ENCODE measurements around the gene RSAD2. TPM values are rescaled to one million over a fixed set of nuclear protein-coding genes. Genes with fewer than 3 reads are reported as not detected.

RSAD2 gene
- total and polyA plus RNA-seq, 2 donors (not counting 1 experiment from before 2014, with no cell fraction given) = 0.81 to 1.5 TPM

GRCh38 chr2:6860296-6860695 lies 17.3 kb upstream of the RSAD2 start:
- 100% methylated on average over 1 of the region's 3 CpGs for WGBS (ENCODE audit: insufficient coverage)
- H3K9me3 ChIP-seq (ENCODE audit: control extremely low read depth in 1 of 3, control insufficient read depth in 2 of 3, insufficient read depth in 1 of 3, low read length in 2 of 3) = peaks cover 0 to 14% (median 9%) of the 10 kb centered on the region in 3 donors
- no peak overlapping the region for H3K27ac ChIP-seq (ENCODE audit: low read length in 2 of 2)
- H3K4me3 ChIP-seq (ENCODE audit: control extremely low read depth in 1 of 5, extremely low read depth in 1 of 5, insufficient read depth in 1 of 5, low read depth in 2 of 5, low read length in 4 of 5) = no peak overlapping the region
- no peaks in the 10 kb centered on the region for H4K20me1 ChIP-seq (ENCODE audit: control insufficient read depth, insufficient read depth, low read length, poor library complexity, severe bottlenecking)
- H2AFZ ChIP-seq (ENCODE audit: insufficient read depth, low read depth, low read length, poor library complexity, severe bottlenecking) = no peak overlapping the region
- TF ChIP-seq EZH2 (IDR thresholded peaks at IDR 0.05; ENCODE audit: borderline replicate concordance, insufficient read depth, low read depth, low read length, poor library complexity, severe bottlenecking) = no peak
- H3K4me2 ChIP-seq (replicated peaks; ENCODE audit: low read depth, low read length, poor library complexity, severe bottlenecking) = no peak overlapping the region
- H3K4me1 ChIP-seq (ENCODE audit: control insufficient read depth in 2 of 2, insufficient read depth in 2 of 2, low read length in 2 of 2) = peaks cover 3 to 7% of the 10 kb centered on the region in 2 donors
- H3K79me2 ChIP-seq (ENCODE audit: control insufficient read depth, insufficient read depth, low read length) = no peaks in the 10 kb centered on the region
- peaks cover 6% of the 10 kb centered on the region for H3K4me1 Mint-ChIP-seq
- no peaks in the 10 kb centered on the region for H3K27me3 ChIP-seq (replicated peaks in 1 of 4; ENCODE audit: control extremely low read depth in 1 of 4, control insufficient read depth in 3 of 4, insufficient read depth in 4 of 4, low read length in 3 of 4)
- DNase-seq = no peak
- H3K4me3 Mint-ChIP-seq = no peak overlapping the region
- no peaks in the 10 kb centered on the region for H3K36me3 ChIP-seq (replicated peaks in 1 of 2; ENCODE audit: control extremely low read depth in 1 of 2, control insufficient read depth in 1 of 2, extremely low read depth in 1 of 2, insufficient read depth in 2 of 2, low read length in 1 of 2)
- CTCF ChIA-PET = no interaction called here
- no peak for ATAC-seq (ENCODE audit: low read depth)
- no peaks in the 10 kb centered on the region for H3K27me3 Mint-ChIP-seq
- no peak overlapping the region for H3K9ac ChIP-seq (ENCODE audit: low read length)
- no peak overlapping the region for H3K27ac Mint-ChIP-seq
- POLR2A ChIA-PET = no interaction called here
- intact Hi-C loops (cut with micrococcal nuclease) = no loop called here
- peaks cover 13% of the 10 kb centered on the region for H3K9me3 Mint-ChIP-seq (ENCODE audit: insufficient read depth)

GRCh38 chr2:6863792-6864191 lies 13.8 kb upstream of the RSAD2 start:
- Mint-ChIP-seq H3K4me3 (no peak overlapping the region), H3K9me3 (ENCODE audit: insufficient read depth) (peaks cover 10% of the 10 kb centered on the region), H3K4me1 (peaks cover 13% of the 10 kb centered on the region), H3K27me3 (no peaks in the 10 kb centered on the region), H3K27ac (no peak overlapping the region)
- Histone ChIP-seq H3K4me1 (ENCODE audit: control insufficient read depth in 2 of 2, insufficient read depth in 2 of 2, low read length in 2 of 2) (peaks cover 9 to 13% of the 10 kb centered on the region in 2 donors), H2AFZ (ENCODE audit: insufficient read depth, low read depth, low read length, poor library complexity, severe bottlenecking) (no peak overlapping the region), H3K9me3 (ENCODE audit: control extremely low read depth in 1 of 3, control insufficient read depth in 2 of 3, insufficient read depth in 1 of 3, low read length in 2 of 3) (peaks cover 0 to 9% (median 8%) of the 10 kb centered on the region in 3 donors), H3K9ac (ENCODE audit: low read length) (no peak overlapping the region), H3K27me3 (replicated peaks in 1 of 4; ENCODE audit: control extremely low read depth in 1 of 4, control insufficient read depth in 3 of 4, insufficient read depth in 4 of 4, low read length in 3 of 4) (no peaks in the 10 kb centered on the region), H3K36me3 (replicated peaks in 1 of 2; ENCODE audit: control extremely low read depth in 1 of 2, control insufficient read depth in 1 of 2, extremely low read depth in 1 of 2, insufficient read depth in 2 of 2, low read length in 1 of 2) (no peaks in the 10 kb centered on the region), H3K27ac (ENCODE audit: low read length in 2 of 2) (no peak overlapping the region), H3K79me2 (ENCODE audit: control insufficient read depth, insufficient read depth, low read length) (no peaks in the 10 kb centered on the region), H3K4me3 (ENCODE audit: control extremely low read depth in 1 of 5, extremely low read depth in 1 of 5, insufficient read depth in 1 of 5, low read depth in 2 of 5, low read length in 4 of 5) (no peak overlapping the region), H3K4me2 (replicated peaks; ENCODE audit: low read depth, low read length, poor library complexity, severe bottlenecking) (no peak overlapping the region), H4K20me1 (ENCODE audit: control insufficient read depth, insufficient read depth, low read length, poor library complexity, severe bottlenecking) (no peaks in the 10 kb centered on the region)
- ATAC-seq (ENCODE audit: low read depth) (no peak), DNase-seq (peak; percentile 12)
- 89% methylated on average over 4 of the region's 6 CpGs for WGBS (ENCODE audit: insufficient coverage)
- ChIA-PET CTCF (no interaction called here), POLR2A (no interaction called here)
- intact Hi-C loops (cut with micrococcal nuclease) = no loop called here
- TF ChIP-seq EZH2 (IDR thresholded peaks at IDR 0.05; ENCODE audit: borderline replicate concordance, insufficient read depth, low read depth, low read length, poor library complexity, severe bottlenecking) (no peak), CTCF (IDR thresholded peaks at IDR 0.05) (no peak)
